Measurements from ENCODE around the gene FAM162B.

DNA sequence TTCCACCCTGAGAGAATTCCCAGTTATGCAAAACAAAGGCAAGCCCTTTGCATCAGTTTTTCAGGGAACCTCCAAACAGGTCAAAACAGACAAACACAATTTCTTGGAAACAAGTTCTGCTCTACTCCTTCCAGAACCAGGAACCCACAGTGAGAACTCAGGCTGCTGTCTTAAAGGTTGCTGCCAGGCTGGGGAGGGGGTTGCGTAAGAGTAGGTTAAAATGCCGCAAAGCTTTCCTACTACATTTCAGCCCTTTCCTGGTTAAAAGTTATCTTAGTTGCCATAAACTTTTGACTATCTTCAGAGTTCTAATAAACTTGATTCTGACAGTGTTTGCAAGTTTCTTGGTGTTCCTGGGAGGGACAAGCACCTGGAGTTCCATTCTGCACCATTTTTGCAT is 50.8 kb downstream of the FAM162B start:
- TF ChIP-seq, protein P1, sequence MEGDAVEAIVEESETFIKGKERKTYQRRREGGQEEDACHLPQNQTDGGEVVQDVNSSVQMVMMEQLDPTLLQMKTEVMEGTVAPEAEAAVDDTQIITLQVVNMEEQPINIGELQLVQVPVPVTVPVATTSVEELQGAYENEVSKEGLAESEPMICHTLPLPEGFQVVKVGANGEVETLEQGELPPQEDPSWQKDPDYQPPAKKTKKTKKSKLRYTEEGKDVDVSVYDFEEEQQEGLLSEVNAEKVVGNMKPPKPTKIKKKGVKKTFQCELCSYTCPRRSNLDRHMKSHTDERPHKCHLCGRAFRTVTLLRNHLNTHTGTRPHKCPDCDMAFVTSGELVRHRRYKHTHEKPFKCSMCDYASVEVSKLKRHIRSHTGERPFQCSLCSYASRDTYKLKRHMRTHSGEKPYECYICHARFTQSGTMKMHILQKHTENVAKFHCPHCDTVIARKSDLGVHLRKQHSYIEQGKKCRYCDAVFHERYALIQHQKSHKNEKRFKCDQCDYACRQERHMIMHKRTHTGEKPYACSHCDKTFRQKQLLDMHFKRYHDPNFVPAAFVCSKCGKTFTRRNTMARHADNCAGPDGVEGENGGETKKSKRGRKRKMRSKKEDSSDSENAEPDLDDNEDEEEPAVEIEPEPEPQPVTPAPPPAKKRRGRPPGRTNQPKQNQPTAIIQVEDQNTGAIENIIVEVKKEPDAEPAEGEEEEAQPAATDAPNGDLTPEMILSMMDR (conservative IDR thresholded peaks at IDR 0.05 in 1 of 2, IDR thresholded peaks at IDR 0.05 in 1 of 2; ENCODE audit: low read depth in 1 of 2, low read length in 2 of 2): no peak
- TF ChIP-seq EZH2 (IDR thresholded peaks at IDR 0.05; ENCODE audit: low read length, missing control alignments): no peak
